GM12891 (cell line): Measurements from ENCODE around the gene SLC25A39.
A peak's percentile ranks its signal among the peaks of the same experiment; 100 is the strongest.

Experiments
- DNase-seq: peaks from one replicate; pipeline ENCODE4 v3.0.0; 2011; ENCODE audit warnings: low spot score; ENCODE audit not compliant: insufficient read length
- FAIRE-seq: peaks from 2 replicates; lab custom pipeline; 2011; peaks lifted over from hg19 to GRCh38; lab: Jason Lieb, UNC
- PAX5 ChIP-seq: IDR thresholded peaks from 2 replicates; pipeline ENCODE4 v1.6.1; 2011; ENCODE audit warnings: low read length, moderate library complexity, mild to moderate bottlenecking; ENCODE audit not compliant: insufficient read depth, severe bottlenecking
- POLR2A ChIP-seq: IDR thresholded peaks from 2 replicates; pipeline ENCODE4 v1.6.1; 2011; ENCODE audit warnings: low read depth, low read length, control low read depth
- POLR2AphosphoS5 ChIP-seq: IDR thresholded peaks from 2 replicates; pipeline ENCODE4 v1.6.1; 2011; ENCODE audit warnings: low read depth, low read length, control low read depth
- POU2F2 ChIP-seq: IDR thresholded peaks from 2 replicates; pipeline ENCODE4 v1.6.1; 2011; ENCODE audit warnings: low read depth, mild to moderate bottlenecking, control low read depth, low read length, moderate library complexity
- SPI1 ChIP-seq: IDR thresholded peaks from 2 replicates; pipeline ENCODE4 v1.6.1; 2011; ENCODE audit warnings: low read depth, low read length, control low read depth
- TAF1 ChIP-seq: IDR thresholded peaks from 2 replicates; pipeline ENCODE4 v1.6.1; 2011; ENCODE audit warnings: low read depth, low read length, control low read depth

Gene SLC25A39

GRCh38 chr17:44354582-44355561, 30.2 kb upstream of the SLC25A39 start:
- DNase-seq (peak; percentile 70), FAIRE-seq (no peak)
- TF ChIP-seq POLR2AphosphoS5 (no peak), PAX5 (no peak)

- TF ChIP-seq POU2F2 = no peak
- TF ChIP-seq TAF1 = no peak
- no peak for TF ChIP-seq PAX5
- no peak for TF ChIP-seq POLR2A
- TF ChIP-seq SPI1 = no peak
- no peak for TF ChIP-seq POLR2AphosphoS5
- DNase-seq (no peak), FAIRE-seq (peak; percentile 45)
These were observed 29.2 kb upstream of the SLC25A39 start for GRCh38 chr17:44353672-44354331.

GRCh38 chr17:44352828-44353671, 28.4 kb upstream of the SLC25A39 start:
- DNase-seq (no peak), FAIRE-seq (no peak)
- TF ChIP-seq POLR2A = no peak
- TF ChIP-seq POLR2AphosphoS5 = no peak
- TF ChIP-seq SPI1 = no peak
- no peak for TF ChIP-seq TAF1
- no peak for TF ChIP-seq PAX5
- no peak for TF ChIP-seq POU2F2

- no peak for FAIRE-seq
- DNase-seq = no peak
- TF ChIP-seq POLR2A = no peak
- TF ChIP-seq TAF1 = no peak
- no peak for TF ChIP-seq PAX5
- no peak for TF ChIP-seq POLR2AphosphoS5
- TF ChIP-seq SPI1 = no peak
- no peak for TF ChIP-seq POU2F2
These were observed 27.6 kb upstream of the SLC25A39 start for GRCh38 chr17:44351961-44352827.

- no peak for FAIRE-seq
- DNase-seq = no peak
- no peak for TF ChIP-seq SPI1
- TF ChIP-seq PAX5 = no peak
- no peak for TF ChIP-seq POLR2AphosphoS5
- TF ChIP-seq POLR2A = no peak
- no peak for TF ChIP-seq TAF1
- no peak for TF ChIP-seq POU2F2
These were observed 26.8 kb upstream of the SLC25A39 start for GRCh38 chr17:44351464-44351863.

- peak; percentile 98 for FAIRE-seq
- peak; percentile 86 for DNase-seq
- TF ChIP-seq TAF1 (no peak), POU2F2 (no peak), SPI1 (no peak), POLR2AphosphoS5 (no peak), POLR2A (no peak), PAX5 (no peak)
These were observed 26.2 kb upstream of the SLC25A39 start for GRCh38 chr17:44350733-44351226.

- FAIRE-seq (no peak), DNase-seq (no peak)
- no peak for TF ChIP-seq TAF1
- TF ChIP-seq POLR2AphosphoS5 = no peak
- no peak for TF ChIP-seq PAX5
- TF ChIP-seq POLR2A = no peak
- TF ChIP-seq SPI1 = no peak
- TF ChIP-seq POU2F2 = no peak
These were observed 25.0 kb upstream of the SLC25A39 start for GRCh38 chr17:44349553-44350070.

GRCh38 chr17:44348988-44349364, 24.4 kb upstream of the SLC25A39 start:
- DNase-seq (no peak), FAIRE-seq (no peak)

More at GRCh38 chr17:44348988-44349364, 24.4 kb upstream of the SLC25A39 start:
- TF ChIP-seq SPI1 = no peak
- TF ChIP-seq POLR2AphosphoS5 = no peak
- no peak for TF ChIP-seq PAX5
- TF ChIP-seq POU2F2 = no peak
- no peak for TF ChIP-seq POLR2A
- no peak for TF ChIP-seq TAF1
